UCSD-AML1 (cell line): ENCODE measurements around the gene SELL.
A peak's percentile ranks its signal among the peaks of the same experiment; 100 is the strongest.
"Not testable (repeated sequence)": the region's sequence is repeated elsewhere in the genome, so short reads cannot be mapped to it uniquely, and the experiment has no call there.

Source experiments
- DNase-seq: peaks from one replicate; lab custom pipeline; 2025; ENCODE audit not compliant: unreplicated experiment; lab: John Stamatoyannopoulos, UW

The SELL gene

GRCh38 chr1:169711469-169712308 is at the start of gene SELL:
Gene SELL, minus strand, starts transcription at chr1:169711620. Its CDS starts 122 bp downstream, at chr1:169711498.
- DNase-seq, result peak; percentile 59

- no peak for DNase-seq
Measured at GRCh38 chr1:169759038-169759437, 47.6 kb upstream of the SELL start.

GRCh38 chr1:169753549-169753948 is 42.1 kb upstream of the SELL start:
- no peak for DNase-seq

GRCh38 chr1:169750041-169750440 is 38.6 kb upstream of the SELL start:
- no peak for DNase-seq

- DNase-seq, result no peak
Measured at GRCh38 chr1:169746550-169746949, 35.1 kb upstream of the SELL start.

GRCh38 chr1:169745015-169745861 is 33.8 kb upstream of the SELL start:
- DNase-seq, result no peak

- DNase-seq, result no peak
Measured at GRCh38 chr1:169741666-169742394, 30.4 kb upstream of the SELL start.

GRCh38 chr1:169739980-169740379 is 28.6 kb upstream of the SELL start:
- no peak for DNase-seq

GRCh38 chr1:169733924-169734323 is 22.5 kb upstream of the SELL start, which contains the start of gene SELE:
Gene SELE, minus strand, starts transcription at chr1:169734079. Its CDS starts 467 bp downstream, at chr1:169733612.
- no peak for DNase-seq

- no peak for DNase-seq
Measured at GRCh38 chr1:169731446-169731845, 20.0 kb upstream of the SELL start.

- DNase-seq, result no peak
Measured at GRCh38 chr1:169729991-169730390, 18.6 kb upstream of the SELL start.

- no peak for DNase-seq
Measured at GRCh38 chr1:169727307-169727706, 15.9 kb upstream of the SELL start.

- DNase-seq, result no peak
Measured at GRCh38 chr1:169726851-169727250, 15.4 kb upstream of the SELL start.

- DNase-seq, result no peak
Measured at GRCh38 chr1:169725930-169726329, 14.5 kb upstream of the SELL start.

GRCh38 chr1:169724168-169724567 is 12.7 kb upstream of the SELL start:
- DNase-seq, result no peak

GRCh38 chr1:169723763-169724162 is 12.3 kb upstream of the SELL start:
- DNase-seq, result no peak

GRCh38 chr1:169722779-169723178 is 11.4 kb upstream of the SELL start:
- DNase-seq, result no peak

- not testable (repeated sequence) for DNase-seq
Measured at GRCh38 chr1:169715100-169715499, 3.7 kb upstream of the SELL start.

GRCh38 chr1:169713090-169713489 is 1.7 kb upstream of the SELL start:
- not testable (repeated sequence) for DNase-seq

- DNase-seq, result no peak
Measured at GRCh38 chr1:169712309-169712631, 850 bp upstream of the SELL start.

GRCh38 chr1:169708647-169709046 is 2.8 kb downstream of the SELL start:
- DNase-seq, result no peak
